Neural crest cell (in vitro differentiated cells): ENCODE measurements around the gene ZFYVE26. TPM values are rescaled to one million over a fixed set of nuclear protein-coding genes. Genes with fewer than 3 reads are reported as not detected.
A peak's percentile ranks its signal among the peaks of the same experiment; 100 is the strongest.

ENCODE experiments used
- DNase-seq: peaks from one replicate; pipeline ENCODE4 v3.0.0; 2021; ENCODE audit warnings: low read depth, mixed read lengths, low spot score
- H3K27ac Mint-ChIP-seq: one replicate; pipeline ENCODE4 v1.8.0; 2021; ENCODE audit warnings: mild to moderate bottlenecking, mixed read lengths; ENCODE audit not compliant: unreplicated experiment
- H3K27me3 Mint-ChIP-seq: 2 replicates; pipeline ENCODE4 v1.8.0; 2021; ENCODE audit warnings: low read depth, mild to moderate bottlenecking, mixed read lengths
- H3K36me3 Mint-ChIP-seq: 2 replicates; pipeline ENCODE4 v1.8.0; 2021; ENCODE audit warnings: low read depth, mild to moderate bottlenecking, mixed read lengths
- H3K4me1 Mint-ChIP-seq: 2 replicates; pipeline ENCODE4 v1.8.0; 2021; ENCODE audit warnings: mixed read lengths
- H3K4me3 Mint-ChIP-seq: one replicate; pipeline ENCODE4 v1.8.0; 2021; ENCODE audit warnings: mild to moderate bottlenecking, mixed read lengths
- H3K9me3 Mint-ChIP-seq: 2 replicates; pipeline ENCODE4 v1.8.0; 2021; ENCODE audit warnings: mixed read lengths
- total RNA-seq: library from RNA; stranded (reverse); gene quantifications from 2 replicates; pipeline ENCODE4 v1.2.1, GENCODE V29; 2021
- TF ChIP-seq, protein P1 (sequence below): fragments of 200-600 bp; sonication (generic); conservative IDR thresholded peaks from 2 replicates; pipeline ENCODE4 v1.5.0; 2021; ENCODE audit warnings: antibody characterized with exemption, mild to moderate bottlenecking

ZFYVE26 gene
- total RNA-seq, 1 donor from 2014 or later: 24.3 TPM

DNA sequence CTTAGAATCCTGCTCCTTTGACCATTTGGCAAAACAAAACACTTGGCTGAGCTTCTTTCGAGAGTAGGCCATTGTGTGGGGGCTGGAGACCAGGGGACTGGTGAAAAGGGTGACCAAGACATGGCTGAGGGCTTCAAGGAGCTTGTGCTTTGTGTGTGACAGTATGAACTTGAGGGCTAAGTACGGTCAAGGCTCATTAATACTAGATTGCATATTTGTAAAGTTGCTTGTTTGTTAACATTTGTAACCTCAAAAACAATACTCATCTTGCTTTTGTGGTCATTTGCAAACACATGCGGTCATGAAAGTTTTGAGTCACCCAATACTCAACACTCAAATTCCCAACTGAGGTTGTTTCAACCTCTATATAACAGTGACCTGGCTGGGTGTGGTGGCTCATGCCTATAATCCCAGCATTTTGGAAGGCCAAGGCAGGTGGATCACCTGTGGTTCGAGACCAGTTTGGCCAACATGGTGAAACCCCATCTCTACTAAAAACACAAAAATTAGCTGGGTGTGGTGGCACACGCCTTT is 42.5 kb downstream of the ZFYVE26 start:
- Mint-ChIP-seq H3K4me3 (no peak overlapping the region), H3K27me3 (no peaks in the 10 kb centered on the region), H3K4me1 (no peaks in the 10 kb centered on the region), H3K27ac (no peak overlapping the region), H3K36me3 (peaks cover 16% of the 10 kb centered on the region), H3K9me3 (no peaks in the 10 kb centered on the region)
- no peak for DNase-seq
- TF ChIP-seq, protein P1, sequence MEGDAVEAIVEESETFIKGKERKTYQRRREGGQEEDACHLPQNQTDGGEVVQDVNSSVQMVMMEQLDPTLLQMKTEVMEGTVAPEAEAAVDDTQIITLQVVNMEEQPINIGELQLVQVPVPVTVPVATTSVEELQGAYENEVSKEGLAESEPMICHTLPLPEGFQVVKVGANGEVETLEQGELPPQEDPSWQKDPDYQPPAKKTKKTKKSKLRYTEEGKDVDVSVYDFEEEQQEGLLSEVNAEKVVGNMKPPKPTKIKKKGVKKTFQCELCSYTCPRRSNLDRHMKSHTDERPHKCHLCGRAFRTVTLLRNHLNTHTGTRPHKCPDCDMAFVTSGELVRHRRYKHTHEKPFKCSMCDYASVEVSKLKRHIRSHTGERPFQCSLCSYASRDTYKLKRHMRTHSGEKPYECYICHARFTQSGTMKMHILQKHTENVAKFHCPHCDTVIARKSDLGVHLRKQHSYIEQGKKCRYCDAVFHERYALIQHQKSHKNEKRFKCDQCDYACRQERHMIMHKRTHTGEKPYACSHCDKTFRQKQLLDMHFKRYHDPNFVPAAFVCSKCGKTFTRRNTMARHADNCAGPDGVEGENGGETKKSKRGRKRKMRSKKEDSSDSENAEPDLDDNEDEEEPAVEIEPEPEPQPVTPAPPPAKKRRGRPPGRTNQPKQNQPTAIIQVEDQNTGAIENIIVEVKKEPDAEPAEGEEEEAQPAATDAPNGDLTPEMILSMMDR: no peak

DNA sequence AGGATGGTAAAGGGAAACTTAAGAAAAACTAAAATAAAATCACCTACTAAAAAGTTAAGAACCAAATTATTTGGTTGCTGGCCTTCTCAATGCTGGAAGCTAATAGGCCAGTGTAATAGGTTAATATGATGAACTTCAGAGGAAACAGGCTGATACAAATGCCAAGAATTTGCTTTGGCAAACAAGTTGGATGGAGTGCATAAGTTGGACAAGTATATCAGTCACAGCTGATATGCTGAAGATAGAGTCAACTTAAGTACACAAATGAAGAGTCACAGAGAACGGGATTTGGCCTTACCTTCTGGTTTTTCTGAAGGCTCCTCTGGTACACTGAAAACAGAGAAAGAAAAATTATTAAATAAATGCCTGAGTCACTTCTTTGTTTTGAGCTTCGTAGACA is 48.2 kb downstream of the ZFYVE26 start:
- DNase-seq: no peak
- Mint-ChIP-seq H3K9me3 (no peaks in the 10 kb centered on the region), H3K27ac (no peak overlapping the region), H3K36me3 (peaks cover 15% of the 10 kb centered on the region), H3K4me3 (no peak overlapping the region), H3K27me3 (no peaks in the 10 kb centered on the region), H3K4me1 (no peaks in the 10 kb centered on the region)
- TF ChIP-seq, protein P1: no peak

DNA sequence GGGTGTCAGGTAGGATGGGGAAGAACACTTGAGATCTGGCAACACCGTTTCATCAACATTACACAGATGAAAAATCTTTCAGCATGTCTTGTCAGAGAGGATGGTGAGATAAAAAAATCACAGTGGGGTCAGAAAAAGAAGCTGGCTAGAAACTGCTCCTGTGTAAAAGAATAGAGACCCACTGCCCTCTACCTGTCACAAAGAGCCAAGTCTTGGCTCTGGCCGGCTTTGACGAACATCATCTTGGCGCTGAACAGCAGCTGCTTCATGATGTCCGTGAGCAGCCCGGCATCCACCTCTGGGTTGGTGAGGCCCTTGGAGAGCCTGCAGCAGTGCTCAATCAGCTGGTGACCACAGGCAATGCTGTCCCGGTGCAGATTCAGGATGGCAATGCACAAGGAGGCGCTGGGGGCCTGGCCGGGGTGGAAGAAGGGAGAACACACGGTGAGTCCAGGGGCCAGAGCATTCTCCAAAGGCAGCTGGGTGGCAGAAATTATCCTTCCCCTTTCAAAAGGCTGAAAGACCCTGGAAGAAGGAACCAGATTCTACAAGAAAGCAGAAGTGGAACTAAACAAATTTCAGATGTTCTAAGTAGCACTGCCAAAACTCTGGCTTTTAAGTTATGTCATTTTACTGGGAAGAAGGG is 50.2 kb downstream of the ZFYVE26 start:
- peaks cover 11% of the 10 kb centered on the region for H3K36me3 Mint-ChIP-seq
- no peak for DNase-seq
- TF ChIP-seq, protein P1: no peak
- H3K27ac Mint-ChIP-seq: peak overlapping the region; percentile 37
- no peaks in the 10 kb centered on the region for H3K27me3 Mint-ChIP-seq
- no peaks in the 10 kb centered on the region for H3K4me1 Mint-ChIP-seq
- no peaks in the 10 kb centered on the region for H3K9me3 Mint-ChIP-seq
- no peak overlapping the region for H3K4me3 Mint-ChIP-seq

DNA sequence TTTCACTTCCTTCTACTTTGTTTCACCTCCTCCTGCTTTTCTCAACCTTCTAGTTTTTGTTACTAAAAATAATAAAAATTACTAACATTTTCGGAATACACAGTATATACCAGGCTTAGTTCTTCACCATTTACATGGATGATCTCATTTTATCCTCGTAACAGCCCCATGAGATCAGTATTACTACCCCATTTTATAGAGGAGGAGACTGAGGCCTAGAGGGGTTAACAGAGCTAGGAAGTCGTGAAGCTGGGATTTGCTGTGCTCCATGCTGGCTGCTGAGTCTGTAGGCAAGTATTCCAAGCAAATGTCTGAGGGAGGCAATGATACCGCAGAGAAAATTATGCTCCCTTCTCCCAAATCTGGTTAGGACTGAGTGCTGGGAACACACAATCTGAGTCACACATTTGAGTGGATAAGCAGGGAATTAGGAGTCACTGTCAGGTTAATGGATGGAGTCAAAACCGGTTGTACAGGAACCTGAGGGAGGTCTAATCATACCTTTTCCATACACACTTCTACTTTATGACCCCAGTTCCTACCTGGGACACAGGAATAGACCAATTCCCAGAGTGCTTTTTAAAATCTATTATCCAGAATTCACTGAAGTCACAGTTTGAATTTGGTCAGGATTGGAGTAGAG is 51.1 kb downstream of the ZFYVE26 start:
- H3K9me3 Mint-ChIP-seq: no peaks in the 10 kb centered on the region
- peaks cover 8% of the 10 kb centered on the region for H3K36me3 Mint-ChIP-seq
- DNase-seq: no peak
- H3K27ac Mint-ChIP-seq: no peak overlapping the region
- no peak overlapping the region for H3K4me3 Mint-ChIP-seq
- no peaks in the 10 kb centered on the region for H3K27me3 Mint-ChIP-seq
- TF ChIP-seq, protein P1: no peak
- no peaks in the 10 kb centered on the region for H3K4me1 Mint-ChIP-seq

DNA sequence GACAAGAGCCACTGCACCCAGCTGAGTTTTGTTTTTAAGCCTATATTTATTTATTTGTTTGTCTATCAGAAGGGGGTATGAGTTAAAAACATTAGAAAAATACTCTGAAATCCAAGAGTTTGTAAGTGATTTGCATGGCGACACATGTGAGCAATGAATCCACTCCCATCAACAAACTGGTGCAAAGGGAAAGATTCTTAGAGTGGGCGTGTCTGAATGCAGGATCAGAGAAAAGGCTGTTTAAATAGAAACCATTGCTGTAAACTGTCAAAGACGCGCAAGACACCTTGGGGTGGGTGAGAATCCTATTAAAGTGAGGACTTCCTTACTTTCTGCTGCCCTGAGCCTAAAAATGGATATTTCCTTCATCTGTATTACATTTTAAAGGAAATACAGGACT is 51.9 kb downstream of the ZFYVE26 start:
- H3K27me3 Mint-ChIP-seq: no peaks in the 10 kb centered on the region
- TF ChIP-seq, protein P1: no peak
- H3K36me3 Mint-ChIP-seq: peaks cover 6% of the 10 kb centered on the region
- no peak for DNase-seq
- no peak overlapping the region for H3K4me3 Mint-ChIP-seq
- H3K4me1 Mint-ChIP-seq: no peaks in the 10 kb centered on the region
- no peaks in the 10 kb centered on the region for H3K9me3 Mint-ChIP-seq
- H3K27ac Mint-ChIP-seq: no peak overlapping the region
